Heart left ventricle (tissue), 16 donors: Measurements from ENCODE around the gene MYB. TPM values are rescaled to one million over a fixed set of nuclear protein-coding genes. Genes with fewer than 3 reads are reported as not detected.

Experiments
- ATAC-seq, 4 donors: fragments of 200-7000 bp; cut with Tn5 transposase; one replicate each; pipeline ENCODE4 v1.9.1; 2020 to 2022; ENCODE audit warnings: moderate library complexity in 4 of 4, mild to moderate bottlenecking in 3 of 4, moderate number of reproducible peaks in 1 of 4
- DNase-seq, 5 donors: peaks; one replicate each; pipeline ENCODE4 v3.0.0-alpha.2; 2020
- H3K27ac ChIP-seq, 12 donors: fragments of 200-600 bp; sonication (generic) in 4 of 12; one replicate each; pipeline versions ENCODE4 v1.5.0 to v1.8.0; 2016 to 2022; ENCODE audit warnings: mild to moderate bottlenecking in 2 of 12
- H3K27me3 ChIP-seq, 9 donors: fragments of 200-600 bp; sonication (generic) in 2 of 9; one replicate each; pipeline versions ENCODE4 v1.5.1 to v1.8.0; 2016 to 2022; ENCODE audit warnings: mild to moderate bottlenecking in 3 of 9
- H3K36me3 ChIP-seq, 9 donors: fragments of 200-600 bp; sonication (generic) in 2 of 9; one replicate each; pipeline versions ENCODE4 v1.5.0 to v1.8.0; 2018 to 2022; ENCODE audit warnings: mild to moderate bottlenecking in 2 of 9
- H3K4me1 ChIP-seq, 12 donors: fragments of 200-600 bp; sonication (generic) in 4 of 12; one replicate each; pipeline versions ENCODE4 v1.5.0 to v1.8.0; 2016 to 2022; ENCODE audit warnings: mild to moderate bottlenecking in 3 of 12
- H3K4me3 ChIP-seq, 12 donors: fragments of 200-600 bp; sonication (generic) in 4 of 12; one replicate each; pipeline versions ENCODE4 v1.5.0 to v1.8.0; 2017 to 2022; ENCODE audit warnings: mild to moderate bottlenecking in 9 of 12, moderate library complexity in 4 of 12
- H3K9me3 ChIP-seq, 12 donors: fragments of 200-600 bp; sonication (generic) in 4 of 12; one replicate each; pipeline versions ENCODE4 v1.5.0 to v1.8.0; 2016 to 2022; ENCODE audit warnings: mild to moderate bottlenecking in 1 of 12
- POLR2A ChIP-seq, 2 donors: fragments of 450-650 bp; IDR thresholded peaks; one replicate each; pipeline ENCODE4 v1.6.1; 2017; ENCODE audit warnings: antibody characterized with exemption in 2 of 2, mild to moderate bottlenecking in 2 of 2, moderate library complexity in 2 of 2
- WGBS, 4 donors: extraction: QIAGEN DNeasy Blood & Tissue Kit in 2 of 4; methylation state at CpG; one replicate each; pipeline versions ENCODE4 v1.1.5 to v1.1.7; 2013 to 2018; 5-methylcytosine and 5-hydroxymethylcytosine counted together
- intact Hi-C, 10 donors: fragments of 100-400 bp; cut with DNase I; formaldehyde crosslinking; loops; one replicate each; pipeline versions ENCODE4 v1.11.1 to v1.14.2; 2022
- polyA plus RNA-seq, 2 donors: library from polyadenylated mRNA; stranded (reverse); fragments of 200-250 nt; gene quantifications; one replicate each; pipeline ENCODE4 v1.2.3, GENCODE V29; 2013
- total RNA-seq, 9 donors: library from RNA; depleted of rRNA in 2 of 9; stranded (reverse); fragments of >200 nt in 2 of 9; fragmentation: NEBNext Ultra II Directional in 3 of 9; extraction: Animal tissue kit (Norgen Biotek cat#: 25700) in 3 of 9; gene quantifications; one replicate each; pipeline versions ENCODE4 v1.1.0 to v1.2.4, GENCODE V29; 2016 to 2023
- TF ChIP-seq, protein P1 (sequence below), 12 donors: fragments of 200-600 bp; sonication (generic) in 4 of 12; IDR thresholded peaks; one replicate each; pipeline versions ENCODE4 v1.5.0 to v1.8.0; 2018 to 2022; ENCODE audit warnings: antibody characterized with exemption in 12 of 12, mild to moderate bottlenecking in 5 of 12
- donor health status: ischemic (EF 13 %, LVEDD 7.1; RV severe dilation, severe dysfunction).
- donor health status: healthy with polysubstance abuse.
- donor health status: DM: no; HTN: yes; CAD: no.
- donor health status: DM: no; HTN: no; CAD: no.
- donor health status: ischemic (EF 25% LVEDD 6.9; RV normal size, moderate dysfunction).
- donor health status: ischemic (EF 25% LVEDD 5.7; RV mildly dilated, moderate dysfunction).
- donor health status: healthy.
- donor health status: DM: yes; HTN: yes; CAD: no.
- donor health status: ischemic (EF 35%, LVEDD 5.7; RV mildly dilated, moderate dysfunction).
- donor health status: nonischemic (EF 11% LVEDD 7.7; RV severe dilation, severe dysfunction).
- donor health status: DM: yes; HTN: yes; CAD: no.
- donor health status: PGD.
- donor health status: ischemic (EF 29% LVEDD 5.4; RV normal size, mild dysfunction).
- donor health status: nonischemic (EF 23%, LVEDD 6.1; RV moderate dilation, normal function).

Gene MYB
- total and polyA plus RNA-seq, 11 donors, result 0.12 to 0.53 (median 0.20) TPM; not detected in 8

DNA sequence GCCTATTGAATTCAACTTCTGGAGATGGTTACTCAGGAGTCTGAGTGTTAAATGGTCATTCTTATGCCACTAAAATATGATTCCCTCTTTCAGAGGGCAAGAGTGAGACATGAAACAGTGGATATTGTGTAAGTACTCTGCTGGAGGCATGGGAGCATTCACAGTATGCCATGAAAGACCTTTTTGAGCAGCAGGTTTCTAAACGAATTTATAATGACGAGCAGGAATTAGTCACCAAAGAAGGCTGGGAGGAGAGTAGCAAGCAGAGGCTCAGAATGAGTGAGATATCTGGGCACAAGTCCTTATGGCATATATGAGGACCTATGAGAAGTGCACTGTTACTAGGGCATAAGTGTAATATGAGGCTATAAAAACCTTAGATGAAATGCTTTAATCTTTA, 10.9 kb upstream of the MYB start:
- intact Hi-C loops, result no loop called here
- Histone ChIP-seq H3K4me1 (no peaks in the 10 kb centered on the region), H3K27me3 (peaks cover 0 to 4% (median 0%) of the 10 kb centered on the region in 9 donors), H3K4me3 (no peak overlapping the region), H3K9me3 (no peaks in the 10 kb centered on the region), H3K27ac (no peak overlapping the region), H3K36me3 (no peaks in the 10 kb centered on the region)
- ATAC-seq, result no peak
- no peak for TF ChIP-seq POLR2A (IDR thresholded peaks at IDR 0.05)
- TF ChIP-seq, protein P1, sequence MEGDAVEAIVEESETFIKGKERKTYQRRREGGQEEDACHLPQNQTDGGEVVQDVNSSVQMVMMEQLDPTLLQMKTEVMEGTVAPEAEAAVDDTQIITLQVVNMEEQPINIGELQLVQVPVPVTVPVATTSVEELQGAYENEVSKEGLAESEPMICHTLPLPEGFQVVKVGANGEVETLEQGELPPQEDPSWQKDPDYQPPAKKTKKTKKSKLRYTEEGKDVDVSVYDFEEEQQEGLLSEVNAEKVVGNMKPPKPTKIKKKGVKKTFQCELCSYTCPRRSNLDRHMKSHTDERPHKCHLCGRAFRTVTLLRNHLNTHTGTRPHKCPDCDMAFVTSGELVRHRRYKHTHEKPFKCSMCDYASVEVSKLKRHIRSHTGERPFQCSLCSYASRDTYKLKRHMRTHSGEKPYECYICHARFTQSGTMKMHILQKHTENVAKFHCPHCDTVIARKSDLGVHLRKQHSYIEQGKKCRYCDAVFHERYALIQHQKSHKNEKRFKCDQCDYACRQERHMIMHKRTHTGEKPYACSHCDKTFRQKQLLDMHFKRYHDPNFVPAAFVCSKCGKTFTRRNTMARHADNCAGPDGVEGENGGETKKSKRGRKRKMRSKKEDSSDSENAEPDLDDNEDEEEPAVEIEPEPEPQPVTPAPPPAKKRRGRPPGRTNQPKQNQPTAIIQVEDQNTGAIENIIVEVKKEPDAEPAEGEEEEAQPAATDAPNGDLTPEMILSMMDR (IDR thresholded peaks at IDR 0.05), result no peak
- no peak for DNase-seq
- 66 to 80% (median 71%) methylated on average over 2 of the region's 2 CpGs for WGBS, 4 donors

DNA sequence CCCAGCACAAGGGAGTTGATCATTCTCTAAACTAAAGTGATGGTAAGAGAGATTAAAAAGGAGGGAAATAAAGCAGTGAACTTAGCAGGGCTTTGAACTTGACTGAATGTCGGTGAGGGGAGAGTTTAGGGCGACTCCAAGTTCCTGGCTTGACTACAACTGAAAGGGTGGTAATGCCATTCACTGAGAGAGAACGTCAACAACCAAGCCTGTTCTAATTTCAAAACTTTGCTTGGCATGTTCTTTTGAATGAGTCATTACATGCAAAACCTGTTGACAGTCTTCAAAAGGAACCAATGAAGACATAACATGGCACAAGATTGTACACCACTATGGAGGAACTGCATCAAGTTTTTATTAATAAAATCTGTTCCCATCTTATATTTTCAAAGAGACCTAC, 10.3 kb upstream of the MYB start:
- DNase-seq, result no peak
- intact Hi-C loops, result no loop called here
- TF ChIP-seq, protein P1 (IDR thresholded peaks at IDR 0.05), result no peak
- TF ChIP-seq POLR2A (IDR thresholded peaks at IDR 0.05), result no peak
- peaks cover 0 to 4% (median 0%) of the 10 kb centered on the region in 9 donors for H3K27me3 ChIP-seq
- no peaks in the 10 kb centered on the region for H3K9me3 ChIP-seq
- no peaks in the 10 kb centered on the region for H3K36me3 ChIP-seq
- H3K4me1 ChIP-seq, result no peaks in the 10 kb centered on the region
- 76 to 80% (median 78%) methylated on average over 3 of the region's 3 CpGs for WGBS, 4 donors
- no peak overlapping the region for H3K27ac ChIP-seq
- H3K4me3 ChIP-seq, result no peak overlapping the region
- no peak for ATAC-seq

DNA sequence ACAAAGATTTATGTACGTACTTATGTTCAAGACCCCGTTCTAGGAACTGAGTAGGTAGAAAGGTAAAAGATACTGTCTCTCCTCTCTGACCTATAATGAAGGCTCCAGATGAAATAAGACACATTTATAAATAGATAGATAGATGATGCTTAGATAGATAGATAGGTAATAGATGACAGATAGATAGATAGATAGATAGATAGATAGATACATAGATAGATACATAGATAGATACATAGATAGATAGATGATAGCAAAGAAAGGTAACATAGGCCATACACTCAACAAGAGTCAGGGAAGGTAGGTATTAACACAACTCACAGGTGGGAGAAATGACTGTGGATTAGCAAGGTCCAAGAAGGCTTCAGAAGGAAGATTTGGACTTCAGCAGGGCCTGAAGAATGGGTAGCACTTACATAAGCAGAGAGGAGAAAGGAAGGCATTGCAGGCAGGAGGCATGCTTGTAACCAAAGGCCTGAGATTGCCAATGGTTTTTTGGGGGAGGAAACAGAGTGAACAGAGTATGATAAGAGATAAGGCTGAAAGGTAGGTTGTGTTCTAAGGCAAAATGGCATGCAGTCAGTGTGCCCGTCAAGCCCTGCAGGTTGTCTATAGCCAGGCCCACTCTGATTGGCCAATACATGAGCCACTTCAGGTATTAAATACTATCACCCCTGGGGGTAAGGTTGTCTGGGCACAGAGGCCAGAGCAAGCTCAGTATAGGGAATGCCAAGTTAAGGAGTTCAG, 7.7 kb upstream of the MYB start:
- Histone ChIP-seq H3K4me1 (peaks cover 0 to 5% (median 0%) of the 10 kb centered on the region in 12 donors), H3K9me3 (no peaks in the 10 kb centered on the region), H3K27ac (no peak overlapping the region), H3K36me3 (no peaks in the 10 kb centered on the region), H3K27me3 (peaks cover 0 to 4% (median 0%) of the 10 kb centered on the region in 9 donors), H3K4me3 (no peak overlapping the region)
- TF ChIP-seq, protein P1 (IDR thresholded peaks at IDR 0.05), result no peak
- TF ChIP-seq POLR2A (IDR thresholded peaks at IDR 0.05), result no peak
- ATAC-seq, result no peak
- DNase-seq, result no peak
- intact Hi-C loops, result no loop called here
- WGBS, 4 donors, result 86 to 91% (median 90%) methylated on average over 3 of the region's 3 CpGs

DNA sequence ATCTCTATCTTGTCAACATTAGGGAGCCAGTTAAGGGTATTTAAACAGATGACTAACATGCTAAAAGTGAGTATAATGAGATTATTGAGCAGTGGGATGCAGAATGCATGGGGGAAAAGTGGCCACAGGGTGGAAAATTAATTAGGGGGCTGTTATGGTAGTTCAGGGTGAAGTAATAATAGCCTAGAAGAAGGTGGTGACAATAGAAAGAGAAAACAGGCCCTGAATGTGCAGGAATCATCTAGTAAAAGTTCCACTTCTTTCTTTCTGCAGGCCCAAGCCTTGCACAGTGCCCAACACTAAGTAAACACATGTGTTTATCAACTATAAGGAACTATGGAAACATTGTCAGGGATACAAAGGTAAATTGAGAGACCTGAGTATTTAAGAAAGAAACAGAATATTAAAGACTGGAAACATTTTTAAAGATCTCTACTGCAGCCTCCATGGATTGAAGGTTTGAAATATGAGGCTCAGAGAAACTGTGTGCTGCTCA, 7.1 kb upstream of the MYB start:
- Histone ChIP-seq H3K4me1 (peaks cover 0 to 5% (median 0%) of the 10 kb centered on the region in 12 donors), H3K36me3 (no peaks in the 10 kb centered on the region), H3K27me3 (peaks cover 0 to 4% (median 0%) of the 10 kb centered on the region in 9 donors), H3K27ac (no peak overlapping the region), H3K9me3 (no peaks in the 10 kb centered on the region), H3K4me3 (no peak overlapping the region)
- DNase-seq (no peak), ATAC-seq (no peak)
- intact Hi-C loops, result no loop called here
- TF ChIP-seq, protein P1 (IDR thresholded peaks at IDR 0.05), result no peak
- no peak for TF ChIP-seq POLR2A (IDR thresholded peaks at IDR 0.05)
